ENCODE measurements around the gene EVI5L. TPM values are rescaled to one million over a fixed set of nuclear protein-coding genes. Genes with fewer than 3 reads are reported as not detected.

Gene EVI5L
- total and polyA plus RNA-seq, 3 donors from 2014 or later: 45.8 to 69.3 (median 68.9) TPM

DNA sequence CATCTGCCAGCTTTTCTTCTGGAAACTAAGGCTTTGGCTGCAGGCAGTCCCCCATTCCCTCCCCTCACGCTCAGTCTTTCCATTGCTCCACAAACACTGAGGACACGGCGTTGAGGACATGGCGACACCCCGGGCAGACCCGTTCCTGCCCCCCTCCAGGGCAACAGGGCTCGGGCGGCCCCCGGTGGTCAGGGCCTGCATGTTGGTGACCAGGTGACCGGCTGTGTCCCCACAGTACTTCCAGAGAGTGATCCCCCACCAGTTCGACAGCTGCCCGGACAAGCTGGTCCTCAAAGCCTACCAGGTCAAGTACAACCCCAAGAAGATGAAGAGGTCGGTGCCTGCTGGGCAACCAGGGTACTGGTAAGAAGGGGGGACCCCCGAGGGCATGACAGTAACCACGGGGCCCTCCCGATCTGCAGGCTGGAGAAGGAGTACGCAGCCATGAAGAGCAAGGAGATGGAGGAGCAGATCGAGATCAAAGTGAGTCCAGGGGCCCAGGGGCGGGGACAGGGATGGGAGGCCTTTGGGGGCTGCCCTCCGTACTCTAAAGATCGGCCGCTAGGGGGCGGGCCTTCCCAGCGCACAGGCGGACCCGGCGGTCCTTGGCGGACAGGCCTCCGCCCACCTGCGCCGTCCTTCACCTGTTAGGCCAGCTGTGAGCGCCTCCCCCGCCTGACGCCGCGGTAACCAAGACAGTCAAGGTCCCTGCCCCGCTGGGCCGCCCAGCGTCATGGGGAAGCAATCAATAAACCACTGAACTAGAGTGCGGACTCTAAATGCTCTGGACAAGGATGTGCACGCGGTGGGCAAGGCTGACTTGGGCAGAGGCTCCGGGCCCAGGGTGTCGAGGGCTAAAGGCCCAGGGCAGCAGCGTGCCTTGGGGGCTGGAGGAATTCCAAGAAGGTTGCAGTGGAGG lies 23.1 kb downstream of the EVI5L start:
- intact Hi-C loops (cut with DNase I; ENCODE audit: low total_unique reads): no loop called here
- no peak overlapping the region for H3K4me3 ChIP-seq
- H3K9me3 ChIP-seq: no peaks in the 10 kb centered on the region
- no peak for TF ChIP-seq POLR2A (IDR thresholded peaks at IDR 0.05)
- peak; percentile 62 to 87 (median 71) for TF ChIP-seq CTCF (IDR thresholded peaks at IDR 0.05)
- no peak overlapping the region for H3K27ac ChIP-seq
- H3K4me1 ChIP-seq: peaks cover 9% of the 10 kb centered on the region
- no peaks in the 10 kb centered on the region for H3K27me3 ChIP-seq
- WGBS, 2 donors: 32 to 52% methylated on average over 26 to 44 of the region's 45 CpGs
- H3K36me3 ChIP-seq (ENCODE audit: low read depth, missing control alignments): no peaks in the 10 kb centered on the region
- DNase-seq: peak; percentile 81

DNA sequence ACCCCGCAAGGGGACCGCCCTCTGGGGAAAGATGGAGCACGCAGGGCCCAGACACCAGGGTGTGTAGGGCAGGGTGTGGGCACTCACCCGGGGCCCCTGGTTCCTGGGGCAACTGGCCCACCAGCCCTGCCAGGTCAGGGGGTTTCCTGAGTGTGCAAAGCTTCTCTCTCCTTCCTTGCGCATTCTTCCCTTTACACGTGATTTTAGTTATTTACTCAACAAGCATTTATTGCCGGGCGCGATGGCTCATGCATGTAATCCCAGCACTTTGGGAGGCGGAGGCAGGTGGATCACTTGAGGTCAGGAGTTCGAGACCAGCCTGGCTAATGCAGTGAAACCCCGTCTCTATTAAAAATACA lies 23.7 kb downstream of the EVI5L start:
- peaks cover 9% of the 10 kb centered on the region for H3K4me1 ChIP-seq
- intact Hi-C loops (cut with DNase I; ENCODE audit: low total_unique reads): no loop called here
- no peak overlapping the region for H3K4me3 ChIP-seq
- WGBS, 2 donors: 79 to 82% methylated on average over 12 of the region's 12 CpGs
- H3K27ac ChIP-seq: no peak overlapping the region
- no peak for TF ChIP-seq POLR2A (IDR thresholded peaks at IDR 0.05)
- TF ChIP-seq CTCF (IDR thresholded peaks at IDR 0.05): no peak
- no peak for DNase-seq
- H3K27me3 ChIP-seq: no peaks in the 10 kb centered on the region
- H3K36me3 ChIP-seq (ENCODE audit: low read depth, missing control alignments): no peaks in the 10 kb centered on the region
- no peaks in the 10 kb centered on the region for H3K9me3 ChIP-seq

- Histone ChIP-seq H3K9me3 (no peaks in the 10 kb centered on the region), H3K4me3 (no peak overlapping the region), H3K27me3 (no peaks in the 10 kb centered on the region), H3K4me1 (peaks cover 5% of the 10 kb centered on the region), H3K36me3 (ENCODE audit: low read depth, missing control alignments) (no peaks in the 10 kb centered on the region), H3K27ac (no peak overlapping the region)
- intact Hi-C loops (cut with DNase I; ENCODE audit: low total_unique reads): no loop called here
- 88 to 90% methylated on average over 25 to 26 of the region's 26 CpGs for WGBS, 2 donors
- no peak for DNase-seq
- no peak for TF ChIP-seq CTCF (IDR thresholded peaks at IDR 0.05)
Measured at GRCh38 chr19:7855426-7856108, 25.5 kb downstream of the EVI5L start.

DNA sequence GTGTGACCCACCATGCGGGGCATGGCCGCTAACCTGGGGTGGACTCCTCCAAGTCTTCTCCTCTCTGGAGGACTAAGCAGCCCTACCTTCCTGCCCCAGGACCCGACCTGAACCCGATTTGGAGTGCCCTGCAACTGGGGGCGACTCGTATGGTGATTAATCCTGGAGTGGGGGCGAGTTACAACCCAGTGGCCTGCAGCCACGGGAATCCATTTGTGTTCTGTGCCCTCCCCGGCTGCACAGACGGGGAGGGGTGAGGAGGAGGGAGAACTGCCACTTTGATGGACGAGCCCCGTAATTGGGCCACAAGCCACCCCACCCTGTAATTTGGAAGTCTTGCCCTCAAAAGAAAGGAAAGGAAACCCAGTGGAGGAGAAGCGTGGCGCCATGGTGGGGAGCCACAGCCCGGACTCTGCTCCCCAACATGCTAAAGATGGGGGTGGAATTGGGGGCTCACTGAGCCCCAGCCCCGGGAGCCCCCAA lies 26.1 kb downstream of the EVI5L start:
- no peaks in the 10 kb centered on the region for H3K27me3 ChIP-seq
- no peaks in the 10 kb centered on the region for H3K9me3 ChIP-seq
- TF ChIP-seq CTCF (IDR thresholded peaks at IDR 0.05) (no peak), POLR2A (IDR thresholded peaks at IDR 0.05) (no peak)
- peaks cover 5% of the 10 kb centered on the region for H3K4me1 ChIP-seq
- 88 to 89% methylated on average over 16 of the region's 16 CpGs for WGBS, 2 donors
- intact Hi-C loops (cut with DNase I; ENCODE audit: low total_unique reads): no loop called here
- no peaks in the 10 kb centered on the region for H3K36me3 ChIP-seq (ENCODE audit: low read depth, missing control alignments)
- H3K4me3 ChIP-seq: no peak overlapping the region
- H3K27ac ChIP-seq: no peak overlapping the region
- DNase-seq: no peak
